HepG2 (cell line): ENCODE data around the gene RHO. TPM values are rescaled to one million over a fixed set of nuclear protein-coding genes. Genes with fewer than 3 reads are reported as not detected.

ENCODE experiments used
- ATAC-seq: fragments of 200-7000 bp; cut with Tn5 transposase; 3 replicates; pipeline ENCODE4 v1.9.1; 2020; ENCODE audit warnings: mild to moderate bottlenecking, moderate library complexity
- BruUV-seq: library from RNA; stranded (reverse); fragments of 400-500 nt; replicated peaks from 2 replicates; lab custom pipeline; 2021; lab: Mats Ljungman, UMichigan
- CTCF ChIA-PET: fragments of 300-600 bp; formaldehyde crosslinking; extraction: SDS; loops from one replicate; lab custom pipeline; 2021; ENCODE audit warnings: low total read pairs, inconsistent platforms, low intra/inter-chr PET ratio; lab: Yijun Ruan, JAX
- POLR2A ChIA-PET: fragments of 350-600 bp; sonication (Branson Sonifier 250); formaldehyde crosslinking; loops from one replicate; lab custom pipeline; 2020; ENCODE audit warnings: antibody characterized with exemption, inconsistent platforms; lab: Yijun Ruan, JAX
- DNase-seq: peaks from one replicate; pipeline ENCODE4 v3.0.0-alpha.2; 2015; ENCODE audit warnings: low spot score
- FAIRE-seq: peaks from 3 replicates; lab custom pipeline; 2011; peaks lifted over from hg19 to GRCh38; lab: Jason Lieb, UNC
- H2AFZ ChIP-seq: one replicate; pipeline ENCODE4 v1.6.1; 2011; ENCODE audit warnings: low read length, inconsistent platforms
- H3K27ac ChIP-seq: fragments of 300-600 bp; 3 replicates; pipeline ENCODE4 v1.8.0; 2011; ENCODE audit warnings: mixed run types, mild to moderate bottlenecking, mixed read lengths, low read length, inconsistent platforms; ENCODE audit not compliant: insufficient read depth; ENCODE audit errors: extremely low read length
- H3K27me3 ChIP-seq, 2 experiments: fragments of 200-600 bp in 1 of 2; 2 replicates in 1 of 2; 3 replicates in 1 of 2; pipeline versions ENCODE4 v1.6.0 to v1.8.0; 2011; ENCODE audit warnings: low read length in 2 of 2, mild to moderate bottlenecking in 2 of 2, moderate library complexity in 2 of 2, inconsistent platforms in 1 of 2; ENCODE audit not compliant: insufficient read depth in 2 of 2, control insufficient read depth in 1 of 2
- H3K36me3 ChIP-seq, 2 experiments: fragments of 200-600 bp in 1 of 2; replicated peaks in 1 of 2; 2 replicates in 1 of 2; 3 replicates in 1 of 2; pipeline versions ENCODE4 v1.5.1 to v1.8.0; 2011; ENCODE audit warnings: low read length in 2 of 2, inconsistent platforms in 1 of 2; ENCODE audit not compliant: insufficient read depth in 2 of 2, control insufficient read depth in 1 of 2
- H3K4me1 ChIP-seq: 2 replicates; pipeline ENCODE4 v1.5.1; 2012; ENCODE audit warnings: low read length, inconsistent platforms; ENCODE audit not compliant: insufficient read depth
- H3K4me2 ChIP-seq: 2 replicates; pipeline ENCODE4 v1.6.0; 2011; ENCODE audit warnings: low read depth, low read length, inconsistent platforms
- H3K4me3 ChIP-seq, 3 experiments: fragments of 200-600 bp in 1 of 3; sonication (generic), shearing (Covaris generic) in 1 of 3; replicated peaks in 1 of 3; 2 replicates each; pipeline ENCODE4 v1.5.1; 2011 to 2016; ENCODE audit warnings: low read length in 3 of 3, inconsistent platforms in 2 of 3, low read depth in 2 of 3, mild to moderate bottlenecking in 2 of 3, control low read depth in 1 of 3, mixed read lengths in 1 of 3; ENCODE audit not compliant: insufficient read depth in 1 of 3
- H3K79me2 ChIP-seq: one replicate; pipeline ENCODE4 v1.6.1; 2011; ENCODE audit warnings: low read length, inconsistent platforms; ENCODE audit not compliant: insufficient read depth
- H3K9ac ChIP-seq: 2 replicates; pipeline ENCODE4 v1.6.0; 2011; ENCODE audit warnings: mild to moderate bottlenecking, low read depth, low read length, inconsistent platforms; ENCODE audit not compliant: insufficient read depth
- H3K9me3 ChIP-seq: 2 replicates; pipeline ENCODE4 v1.5.1; 2012; ENCODE audit warnings: mild to moderate bottlenecking, low read length
- H4K20me1 ChIP-seq: 2 replicates; pipeline ENCODE4 v1.6.0; 2011; ENCODE audit warnings: inconsistent platforms, mild to moderate bottlenecking, low read length, moderate library complexity; ENCODE audit not compliant: insufficient read depth
- ATF7-NPFF ChIP-seq: sonication (generic); formaldehyde crosslinking; IDR thresholded peaks from 2 replicates; pipeline ENCODE4 v1.8.1; 2023; ENCODE audit warnings: mild to moderate bottlenecking, low read depth, missing genetic modification reagents, moderate library complexity
- YY1 ChIP-seq: IDR thresholded peaks from 2 replicates; pipeline ENCODE4 v1.6.1; 2011; ENCODE audit warnings: low read length, low read depth, moderate library complexity, mild to moderate bottlenecking; ENCODE audit not compliant: insufficient read depth, insufficient replicate concordance
- ZNF616 ChIP-seq: sonication (generic); formaldehyde crosslinking; IDR thresholded peaks from 2 replicates; pipeline ENCODE4 v1.5.0; 2020; ENCODE audit warnings: low read depth, mild to moderate bottlenecking, missing genetic modification reagents
- ZNF687 ChIP-seq: sonication (generic); formaldehyde crosslinking; IDR thresholded peaks from 2 replicates; pipeline ENCODE4 v1.5.1; 2020; ENCODE audit warnings: mild to moderate bottlenecking, missing genetic modification reagents, moderate library complexity
- WGBS: methylation state at CpG from one replicate; pipeline ENCODE4 v1.1.6; 2017; ENCODE audit warnings: low lambda C conversion rate; 5-methylcytosine and 5-hydroxymethylcytosine counted together
- in situ Hi-C: cut with HindIII; loops from 2 replicates; pipeline ENCODE4 v1.10.0; 2017; ENCODE audit warnings: low pct_unique_long_range_greater_than_20kb; ENCODE audit not compliant: extremely low pct_ligation_motif_present
- intact Hi-C: fragments of 100-400 bp; cut with micrococcal nuclease; formaldehyde crosslinking; loops from one replicate; pipeline ENCODE4 v1.10.0; 2022; ENCODE audit not compliant: unreplicated experiment
- polyA plus RNA-seq, 8 experiments: library from polyadenylated mRNA; depleted of rRNA in 3 of 8; stranded (reverse) in 7 of 8; unstranded in 1 of 8; fragments of >200 nt; fragmentation: Illumina TruSeq in 4 of 8; extraction: Trizol in 4 of 8; gene quantifications; 2 replicates each; pipeline versions ENCODE4 v1.2.1 to v1.2.3, GENCODE V29; 2011 to 2016; ENCODE audit warnings: low read depth in 4 of 8, missing spikeins in 1 of 8, mixed read lengths in 1 of 8; ENCODE audit not compliant: insufficient read depth in 1 of 8
- total RNA-seq, 5 experiments: library from RNA; depleted of rRNA; stranded (reverse); fragments of >200 nt; fragmentation: Illumina TruSeq; extraction: Trizol; gene quantifications; 2 replicates each; pipeline ENCODE4 v1.2.3, GENCODE V29; 2016; ENCODE audit warnings: low read depth in 1 of 5

The RHO gene
- total and polyA plus RNA-seq, 2 of the 13 experiments (the other 11 are each of a cell fraction or from before 2014, with no cell fraction given) = not detected

- ATAC-seq (peak; percentile 4; the same call in 2 of the 3 replicates), DNase-seq (peak; percentile 12), FAIRE-seq (no peak)
- Histone ChIP-seq H3K4me2 (peak overlapping the region; percentile 35; the same call in 1 of the 2 replicates), H4K20me1 (no peaks in the 10 kb centered on the region), H3K79me2 (no peaks in the 10 kb centered on the region), H3K36me3 (no peaks in the 10 kb centered on the region), H3K4me3 (no peak overlapping the region; a peak in 1 of 6 replicates), H2AFZ (no peak overlapping the region), H3K4me1 (peaks cover 52% of the 10 kb centered on the region), H3K27ac (no peak overlapping the region), H3K27me3 (0 out of 5 replicates have a peak, but pooled peaks cover 0 to 4% of the 10 kb centered on the region in 2 experiments), H3K9ac (no peak overlapping the region), H3K9me3 (no peaks in the 10 kb centered on the region)
- WGBS = 48% methylated on average over 17 of the region's 19 CpGs
- ChIA-PET POLR2A (interaction anchor here (1.4 kb wide), 1 partner anchor 14 kb away, joined by 6 read pairs; no protein-coding TSS in a partner anchor), CTCF (no interaction called here)
- TF ChIP-seq ZNF687 (CRISPR knock-in tag) = 0 out of 2 replicates have a peak, but pooled peaks have one; percentile 18
- peak; percentile 19 for TF ChIP-seq YY1
- TF ChIP-seq ATF7-NPFF (CRISPR knock-in tag) = no peak
- no peak for TF ChIP-seq ZNF616 (CRISPR knock-in tag)
- intact Hi-C loops (no loop called here), in situ Hi-C loops (no loop called here)
- no TSS peak for BruUV-seq
Observed at GRCh38 chr3:129548104-129548965, 19.9 kb downstream of the RHO start.
